ENCODE data around the gene MISP3.

GRCh38 chr19:14106840-14107239, 34.3 kb downstream of the MISP3 start:
- TF ChIP-seq POLR2A (IDR thresholded peaks at IDR 0.05): no peak
- TF ChIP-seq, protein P1, sequence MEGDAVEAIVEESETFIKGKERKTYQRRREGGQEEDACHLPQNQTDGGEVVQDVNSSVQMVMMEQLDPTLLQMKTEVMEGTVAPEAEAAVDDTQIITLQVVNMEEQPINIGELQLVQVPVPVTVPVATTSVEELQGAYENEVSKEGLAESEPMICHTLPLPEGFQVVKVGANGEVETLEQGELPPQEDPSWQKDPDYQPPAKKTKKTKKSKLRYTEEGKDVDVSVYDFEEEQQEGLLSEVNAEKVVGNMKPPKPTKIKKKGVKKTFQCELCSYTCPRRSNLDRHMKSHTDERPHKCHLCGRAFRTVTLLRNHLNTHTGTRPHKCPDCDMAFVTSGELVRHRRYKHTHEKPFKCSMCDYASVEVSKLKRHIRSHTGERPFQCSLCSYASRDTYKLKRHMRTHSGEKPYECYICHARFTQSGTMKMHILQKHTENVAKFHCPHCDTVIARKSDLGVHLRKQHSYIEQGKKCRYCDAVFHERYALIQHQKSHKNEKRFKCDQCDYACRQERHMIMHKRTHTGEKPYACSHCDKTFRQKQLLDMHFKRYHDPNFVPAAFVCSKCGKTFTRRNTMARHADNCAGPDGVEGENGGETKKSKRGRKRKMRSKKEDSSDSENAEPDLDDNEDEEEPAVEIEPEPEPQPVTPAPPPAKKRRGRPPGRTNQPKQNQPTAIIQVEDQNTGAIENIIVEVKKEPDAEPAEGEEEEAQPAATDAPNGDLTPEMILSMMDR (IDR thresholded peaks at IDR 0.05): no peak
